Left cardiac atrium (tissue), 4 donors: ENCODE measurements around the gene CPNE6. TPM values are rescaled to one million over a fixed set of nuclear protein-coding genes. Genes with fewer than 3 reads are reported as not detected.

Experiments used
- ATAC-seq, 2 donors: fragments of 200-7000 bp; cut with Tn5 transposase; one replicate each; pipeline ENCODE4 v1.9.1; 2020; ENCODE audit warnings: mild to moderate bottlenecking in 2 of 2, moderate library complexity in 2 of 2
- DNase-seq: peaks from one replicate; pipeline ENCODE4 v3.0.0-alpha.2; 2020
- intact Hi-C, 2 donors: fragments of 100-400 bp; cut with DNase I; formaldehyde crosslinking; loops; one replicate each; pipeline versions ENCODE4 v1.14.1 to v1.15.1; 2022 to 2023
- total RNA-seq, 2 donors: library from RNA; stranded (reverse); fragmentation: NEBNext Ultra II Directional; extraction: Animal tissue kit (Norgen Biotek cat#: 25700); gene quantifications; one replicate each; pipeline ENCODE4 v1.2.1, GENCODE V29; 2021
- donor health status: DM: no; HTN: yes; CAD: no.
- donor health status: DM: no; HTN: yes; CAD: no; lungs with severe emphysema.
- donor health status: DM: yes; HTN: yes; CAD: no.
- donor health status: Dilated cardiomyopathy.

CPNE6 gene
- total RNA-seq, 2 donors from 2014 or later: not detected

DNA sequence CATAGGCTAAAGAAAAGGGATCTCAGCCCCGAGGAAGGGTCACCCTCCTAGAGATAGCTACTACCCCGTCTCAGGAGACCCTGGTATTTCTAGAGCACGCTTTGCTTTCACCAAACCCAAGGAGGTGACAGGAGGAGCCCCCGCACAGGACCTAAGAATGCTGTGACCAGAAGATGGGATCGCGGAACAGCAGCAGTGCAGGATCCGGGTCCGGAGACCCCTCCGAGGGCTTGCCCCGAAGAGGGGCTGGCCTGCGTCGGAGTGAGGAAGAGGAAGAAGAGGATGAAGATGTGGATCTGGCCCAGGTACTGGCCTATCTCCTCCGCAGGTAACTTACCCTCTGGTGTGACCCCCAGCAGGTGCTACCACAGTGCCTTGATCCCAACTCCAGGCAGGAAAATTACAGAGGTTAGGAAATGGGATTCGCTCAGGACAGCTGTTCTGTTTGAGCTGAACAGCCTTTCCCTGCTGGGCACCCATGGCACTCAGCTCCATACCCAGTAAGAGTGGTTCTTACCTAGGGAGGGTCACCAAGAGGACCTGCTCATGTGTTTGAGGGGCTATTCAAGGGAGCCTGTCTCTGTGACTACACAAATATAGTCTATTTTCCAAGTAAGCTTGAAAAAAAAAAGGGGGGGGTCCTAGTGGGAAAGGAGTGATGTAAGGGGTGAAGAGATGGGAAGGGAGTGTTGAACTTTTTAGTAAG lies 44.2 kb downstream of the CPNE6 start:
- intact Hi-C loops: no loop called here
- DNase-seq: no peak
- no peak for ATAC-seq

DNA sequence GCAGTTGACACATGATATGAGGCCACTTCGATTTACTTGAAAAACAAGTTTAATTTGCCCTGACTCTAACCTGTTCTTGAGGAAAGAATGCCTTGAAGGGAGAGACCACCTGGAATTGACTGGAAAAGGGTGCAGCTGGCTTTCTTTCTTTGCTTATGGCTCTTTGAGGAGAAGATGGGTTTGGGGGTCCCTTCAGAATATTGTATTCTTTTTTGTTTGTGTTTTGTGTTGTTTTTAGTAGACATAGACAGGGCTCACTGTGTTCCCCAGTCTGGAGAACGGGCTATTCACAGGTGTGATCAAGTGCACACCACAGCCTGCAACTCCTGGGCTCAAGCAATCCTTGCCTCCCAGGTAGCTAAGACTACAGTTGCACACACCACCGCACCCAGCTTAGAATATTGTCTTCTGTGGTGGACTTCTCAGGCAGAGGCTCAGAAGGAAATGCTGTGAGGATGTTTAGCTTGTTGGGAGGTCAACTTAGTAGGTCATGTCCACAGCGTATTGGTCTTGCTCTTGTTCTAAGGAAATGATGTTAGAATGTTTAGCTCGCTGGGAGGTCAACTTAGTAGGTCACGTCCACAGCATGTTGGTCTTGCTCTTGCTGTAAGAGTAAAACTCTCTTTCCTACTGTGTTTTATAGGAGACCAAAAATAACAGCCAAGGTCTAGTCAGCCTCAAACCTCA lies 44.9 kb downstream of the CPNE6 start:
- intact Hi-C loops: no loop called here
- DNase-seq: no peak

DNA sequence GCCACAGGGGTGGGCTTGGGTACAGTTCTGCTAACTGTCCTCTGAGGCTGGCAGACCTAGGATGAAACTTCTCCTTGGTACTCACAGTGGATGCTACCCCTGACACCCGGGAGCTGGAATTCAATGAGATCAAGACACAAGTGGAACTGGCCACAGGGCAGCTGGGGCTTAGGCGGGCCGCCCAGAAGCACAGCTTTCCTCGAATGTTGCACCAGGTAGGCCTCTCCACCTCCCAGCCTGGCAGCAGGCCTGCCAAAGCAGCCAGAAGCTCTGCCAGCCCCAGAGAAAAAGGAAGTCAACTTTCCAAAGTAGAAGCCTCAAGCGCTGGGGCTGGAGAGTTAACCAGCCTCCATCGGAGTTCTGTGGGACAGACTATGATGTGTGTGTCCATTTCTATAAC lies 45.8 kb downstream of the CPNE6 start:
- intact Hi-C loops: no loop called here
- DNase-seq (no peak), ATAC-seq (no peak)

More for the DNA sequence above, 44.9 kb downstream of the CPNE6 start:
- ATAC-seq: no peak

DNA sequence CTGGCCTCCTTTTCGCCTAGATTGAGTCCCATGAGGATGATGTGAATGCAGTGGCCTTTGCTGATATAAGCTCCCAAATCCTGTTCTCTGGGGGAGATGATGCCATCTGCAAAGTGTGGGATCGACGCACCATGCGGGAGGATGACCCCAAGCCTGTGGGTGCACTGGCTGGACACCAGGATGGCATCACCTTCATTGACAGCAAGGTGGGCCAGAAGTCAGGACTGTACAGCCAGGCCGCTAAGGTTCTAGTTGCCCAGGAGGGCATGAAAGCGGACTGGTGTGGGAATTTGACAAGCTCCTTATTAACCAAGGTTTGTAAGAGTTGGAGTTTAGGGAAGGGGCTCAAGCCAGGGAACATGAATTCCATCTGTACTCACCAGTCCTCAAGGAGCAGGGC lies 48.3 kb downstream of the CPNE6 start:
- intact Hi-C loops: no loop called here
- no peak for ATAC-seq

DNA sequence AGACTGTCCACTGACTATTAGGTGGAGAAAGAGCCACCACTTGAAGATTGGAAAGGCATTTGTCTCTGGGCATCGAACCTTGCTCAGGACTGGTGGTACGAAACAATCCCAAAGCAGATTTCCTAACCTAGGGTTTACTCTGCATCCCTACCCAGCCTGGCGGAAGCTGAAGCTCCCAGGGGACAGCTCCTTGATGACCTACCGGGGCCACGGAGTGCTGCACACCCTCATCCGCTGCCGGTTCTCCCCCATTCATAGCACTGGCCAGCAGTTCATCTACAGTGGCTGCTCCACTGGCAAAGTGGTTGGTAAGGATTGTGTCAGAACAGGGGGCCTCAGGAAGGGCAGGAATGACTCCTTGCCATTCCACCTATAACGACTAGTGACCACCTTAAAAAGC lies 49.8 kb downstream of the CPNE6 start:
- no peak for ATAC-seq
- intact Hi-C loops: no loop called here

More for the DNA sequence above, 48.3 kb downstream of the CPNE6 start:
- no peak for DNase-seq

DNA sequence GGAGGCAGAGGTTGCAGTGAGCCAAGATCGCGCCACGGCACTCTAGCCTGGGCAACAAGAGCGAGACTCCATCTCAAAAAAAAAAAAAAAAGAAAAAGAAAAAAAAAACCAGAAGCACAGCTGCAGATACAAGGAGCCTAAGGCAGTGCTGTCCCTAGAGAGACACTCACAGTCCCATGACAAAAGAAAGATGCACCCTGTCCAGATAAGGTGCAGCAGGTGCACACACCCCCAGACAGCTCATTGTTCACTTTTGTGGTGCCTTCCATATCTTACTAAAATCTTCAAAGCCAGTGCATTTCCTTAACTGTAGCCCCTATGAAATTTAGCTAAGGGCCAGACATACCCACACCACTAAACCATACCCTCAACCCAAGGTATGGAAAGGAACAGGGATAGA lies 51.1 kb downstream of the CPNE6 start:
- no peak for ATAC-seq
- intact Hi-C loops: no loop called here
- no peak for DNase-seq

More for the DNA sequence above, 49.8 kb downstream of the CPNE6 start:
- DNase-seq: no peak

DNA sequence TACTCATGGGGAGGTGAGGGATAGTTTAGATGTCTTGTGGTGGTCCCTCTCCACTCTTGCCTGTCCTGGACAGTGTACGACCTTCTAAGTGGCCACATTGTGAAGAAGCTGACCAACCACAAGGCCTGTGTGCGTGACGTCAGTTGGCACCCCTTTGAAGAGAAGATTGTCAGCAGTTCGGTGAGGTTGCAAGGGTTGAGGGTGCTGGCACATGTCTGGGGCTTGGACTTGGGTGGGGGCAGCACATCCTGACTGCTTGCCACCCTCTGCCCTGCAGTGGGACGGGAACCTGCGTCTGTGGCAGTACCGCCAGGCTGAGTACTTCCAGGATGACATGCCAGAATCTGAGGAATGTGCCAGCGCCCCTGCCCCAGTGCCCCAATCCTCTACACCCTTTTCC lies 51.5 kb downstream of the CPNE6 start:
- no peak for ATAC-seq
- DNase-seq: no peak
- intact Hi-C loops: no loop called here

DNA sequence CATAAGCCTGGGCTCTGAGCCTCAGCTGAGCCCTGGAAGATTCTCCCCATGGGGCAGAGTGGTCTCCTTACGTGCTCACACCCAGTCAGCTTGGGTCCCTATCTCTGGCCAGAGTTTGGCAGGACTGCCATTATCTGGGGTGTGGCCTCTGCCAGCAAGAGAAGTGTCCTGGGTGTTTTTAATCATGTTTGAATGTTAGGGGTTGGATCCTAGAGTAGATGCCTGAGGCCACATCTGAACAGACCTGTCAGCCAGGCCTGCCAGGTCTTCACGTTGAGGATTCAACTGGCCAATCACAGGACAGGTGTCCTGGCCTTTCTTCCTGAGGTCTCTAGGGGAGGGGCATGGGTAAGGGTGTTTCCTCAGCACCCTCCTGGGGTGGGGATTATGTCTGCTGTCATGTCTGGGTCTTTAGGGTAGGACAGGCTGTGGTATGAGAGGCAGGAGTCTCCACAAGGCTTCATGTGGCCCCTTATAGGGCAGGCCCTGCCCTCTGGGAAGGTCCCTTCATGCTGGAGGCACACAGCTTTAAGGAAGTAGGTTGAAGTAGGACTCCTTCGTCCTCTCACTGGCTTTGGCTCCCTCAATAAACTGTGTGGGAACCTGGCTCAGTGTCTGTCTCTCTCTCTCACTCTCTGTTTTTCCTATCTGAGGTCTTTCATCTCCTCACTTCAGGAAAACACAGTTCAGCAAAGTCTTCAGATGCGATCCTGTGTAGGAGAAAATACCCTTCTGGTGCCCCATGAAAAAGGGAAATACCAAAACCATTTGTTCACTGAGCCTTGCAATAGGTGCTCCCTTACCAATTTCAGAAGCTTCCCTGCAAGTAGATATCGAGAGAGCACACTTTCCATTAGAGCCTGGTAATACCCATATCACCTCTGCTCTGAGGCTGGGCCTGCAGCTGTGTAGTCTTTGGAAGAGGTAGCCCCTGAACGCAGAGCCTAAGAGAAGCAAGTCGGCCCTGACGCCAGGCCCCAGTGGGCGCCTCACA lies 52.4 kb downstream of the CPNE6 start:
- DNase-seq (no peak), ATAC-seq (no peak)
- intact Hi-C loops: no loop called here

DNA sequence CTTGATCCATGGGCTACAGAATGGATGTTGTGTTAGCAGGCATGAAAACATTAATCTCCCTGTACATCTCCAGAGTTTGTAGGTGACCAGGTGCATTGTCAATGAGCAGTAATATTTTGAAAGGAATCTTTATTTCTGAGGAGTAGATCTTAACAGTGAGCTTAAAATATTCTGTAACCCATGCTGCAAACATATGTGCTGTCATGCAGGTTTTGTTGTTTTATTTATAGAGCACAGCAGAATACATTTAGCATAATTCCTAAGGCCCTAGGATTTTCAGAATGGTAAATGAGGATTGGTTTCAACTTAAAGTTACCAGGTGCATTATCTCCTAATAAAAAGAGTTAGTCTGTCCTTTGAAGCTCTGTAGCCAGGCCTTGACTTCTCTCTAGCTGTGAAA lies 55.6 kb downstream of the CPNE6 start:
- intact Hi-C loops: no loop called here
- ATAC-seq: no peak
- DNase-seq: no peak

DNA sequence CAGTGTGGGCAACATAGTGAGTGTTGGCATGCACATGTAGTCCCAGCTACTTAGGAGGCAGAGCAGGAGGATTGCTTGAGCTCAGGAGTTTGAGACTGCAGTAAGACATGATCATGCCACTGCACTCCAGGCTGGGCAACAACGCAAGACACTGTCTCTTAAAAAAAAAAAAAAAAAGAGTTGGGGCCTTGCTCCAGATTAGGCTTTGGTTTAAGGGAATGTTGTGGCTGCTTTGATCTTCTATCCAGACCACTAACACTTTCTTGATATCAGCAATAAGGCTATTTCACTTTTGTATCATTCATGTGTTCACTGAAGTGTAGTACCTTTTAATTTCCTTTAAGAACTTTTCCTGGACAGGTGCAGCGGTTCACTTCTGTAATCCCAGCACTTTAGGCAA lies 56.3 kb downstream of the CPNE6 start:
- intact Hi-C loops: no loop called here
- DNase-seq (no peak), ATAC-seq (no peak)

Other genes with a start within 250 kb of the CPNE6 start
- 10 to 100 TPM; 20.5 to 25.3 TPM for gene DHRS4, start 117.8 kb upstream of the CPNE6 start, total RNA-seq
- gene DHRS4L2, start 82.6 kb upstream of the CPNE6 start, total RNA-seq: 10 to 100 TPM; 11.8 to 18.9 TPM
- under 1 TPM; 0.08 to 0.62 TPM for gene CARMIL3, start 19.6 kb upstream of the CPNE6 start, total RNA-seq
- 10 to 100 TPM; 11.5 to 13.0 TPM for gene PCK2, start 22.7 kb downstream of the CPNE6 start, total RNA-seq
- gene DCAF11, start 43.2 kb downstream of the CPNE6 start, total RNA-seq: 10 to 100 TPM; 59.6 to 60.2 TPM
- 1 to 10 TPM; 1.6 to 1.8 TPM for gene NRL, start 43.4 kb downstream of the CPNE6 start, total RNA-seq
- gene FITM1, start 59.1 kb downstream of the CPNE6 start, total RNA-seq: 100 to 1,000 TPM; 103 to 131 TPM
- gene PSME1, start 64.6 kb downstream of the CPNE6 start, total RNA-seq: 100 to 1,000 TPM in 1 of 2 donors, 10 to 100 TPM in 1; 91.6 to 103 TPM
- 10 to 100 TPM; 14.3 to 22.0 TPM for gene EMC9, start 70.0 kb downstream of the CPNE6 start, total RNA-seq
- 10 to 100 TPM; 65.5 to 84.2 TPM for gene PSME2, start 75.0 kb downstream of the CPNE6 start, total RNA-seq
- 10 to 100 TPM; 31.6 to 41.7 TPM for gene RNF31, start 75.9 kb downstream of the CPNE6 start, total RNA-seq
- 10 to 100 TPM; 44.7 to 84.6 TPM for gene IRF9, start 89.7 kb downstream of the CPNE6 start, total RNA-seq
- 1 to 10 TPM; 8.4 to 8.9 TPM for gene REC8, start 100.5 kb downstream of the CPNE6 start, total RNA-seq
- gene IPO4, start 117.3 kb downstream of the CPNE6 start, total RNA-seq: 10 to 100 TPM; 11.8 to 30.2 TPM
- 10 to 100 TPM; 30.7 to 34.0 TPM for gene TM9SF1, start 123.9 kb downstream of the CPNE6 start, total RNA-seq
- gene TSSK4, start 134.1 kb downstream of the CPNE6 start, total RNA-seq: under 1 TPM in 1 of 2 donors, not detected in 1; 0.21 TPM
- 10 to 100 TPM; 34.7 to 38.4 TPM for gene CHMP4A, start 141.9 kb downstream of the CPNE6 start, total RNA-seq
- 10 to 100 TPM; 14.5 to 18.2 TPM for gene MDP1, start 144.5 kb downstream of the CPNE6 start, total RNA-seq
- 100 to 1,000 TPM; 162 to 186 TPM for gene NEDD8, start 160.8 kb downstream of the CPNE6 start, total RNA-seq
- 10 to 100 TPM; 24.1 to 34.1 TPM for gene GMPR2, start 161.4 kb downstream of the CPNE6 start, total RNA-seq
- gene TINF2, start 171.1 kb downstream of the CPNE6 start, total RNA-seq: 10 to 100 TPM; 45.3 to 49.2 TPM
- gene TGM1, start 191.6 kb downstream of the CPNE6 start, total RNA-seq: 1 to 10 TPM; 5.5 to 6.4 TPM
- 10 to 100 TPM; 16.1 to 18.6 TPM for gene RABGGTA, start 200.0 kb downstream of the CPNE6 start, total RNA-seq
- 1 to 10 TPM; 7.9 to 8.4 TPM for gene DHRS1, start 228.2 kb downstream of the CPNE6 start, total RNA-seq
- 10 to 100 TPM; 17.5 to 21.7 TPM for gene NOP9, start 228.3 kb downstream of the CPNE6 start, total RNA-seq
- gene CIDEB, start 236.4 kb downstream of the CPNE6 start, total RNA-seq: 1 to 10 TPM; 6.4 to 6.9 TPM
- gene LTB4R2, start 238.6 kb downstream of the CPNE6 start, total RNA-seq: 1 to 10 TPM; 1.6 to 2.8 TPM
- 1 to 10 TPM; 2.8 to 3.2 TPM for gene LTB4R, start 239.9 kb downstream of the CPNE6 start, total RNA-seq